Heart left ventricle (tissue), 16 donors: ENCODE measurements around the gene PRMT7. TPM values are rescaled to one million over a fixed set of nuclear protein-coding genes. Genes with fewer than 3 reads are reported as not detected.

Experiments
- ATAC-seq, 4 donors: fragments of 200-7000 bp; cut with Tn5 transposase; one replicate each; pipeline ENCODE4 v1.9.1; 2020 to 2022; ENCODE audit warnings: moderate library complexity in 4 of 4, mild to moderate bottlenecking in 3 of 4, moderate number of reproducible peaks in 1 of 4
- DNase-seq, 5 donors: peaks; one replicate each; pipeline ENCODE4 v3.0.0-alpha.2; 2020
- H3K27ac ChIP-seq, 12 donors: fragments of 200-600 bp; sonication (generic) in 4 of 12; one replicate each; pipeline versions ENCODE4 v1.5.0 to v1.8.0; 2016 to 2022; ENCODE audit warnings: mild to moderate bottlenecking in 2 of 12
- H3K27me3 ChIP-seq, 9 donors: fragments of 200-600 bp; sonication (generic) in 2 of 9; one replicate each; pipeline versions ENCODE4 v1.5.1 to v1.8.0; 2016 to 2022; ENCODE audit warnings: mild to moderate bottlenecking in 3 of 9
- H3K36me3 ChIP-seq, 9 donors: fragments of 200-600 bp; sonication (generic) in 2 of 9; one replicate each; pipeline versions ENCODE4 v1.5.0 to v1.8.0; 2018 to 2022; ENCODE audit warnings: mild to moderate bottlenecking in 2 of 9
- H3K4me1 ChIP-seq, 12 donors: fragments of 200-600 bp; sonication (generic) in 4 of 12; one replicate each; pipeline versions ENCODE4 v1.5.0 to v1.8.0; 2016 to 2022; ENCODE audit warnings: mild to moderate bottlenecking in 3 of 12
- H3K4me3 ChIP-seq, 12 donors: fragments of 200-600 bp; sonication (generic) in 4 of 12; one replicate each; pipeline versions ENCODE4 v1.5.0 to v1.8.0; 2017 to 2022; ENCODE audit warnings: mild to moderate bottlenecking in 9 of 12, moderate library complexity in 4 of 12
- H3K9me3 ChIP-seq, 12 donors: fragments of 200-600 bp; sonication (generic) in 4 of 12; one replicate each; pipeline versions ENCODE4 v1.5.0 to v1.8.0; 2016 to 2022; ENCODE audit warnings: mild to moderate bottlenecking in 1 of 12
- CTCF ChIP-seq, 12 donors: fragments of 200-600 bp; sonication (generic) in 4 of 12; IDR thresholded peaks; one replicate each; pipeline versions ENCODE4 v1.5.0 to v1.8.0; 2018 to 2022; ENCODE audit warnings: antibody characterized with exemption in 12 of 12, mild to moderate bottlenecking in 5 of 12
- POLR2A ChIP-seq, 2 donors: fragments of 450-650 bp; IDR thresholded peaks; one replicate each; pipeline ENCODE4 v1.6.1; 2017; ENCODE audit warnings: antibody characterized with exemption in 2 of 2, mild to moderate bottlenecking in 2 of 2, moderate library complexity in 2 of 2
- whole genome bisulfite sequencing, 4 donors: extraction: QIAGEN DNeasy Blood & Tissue Kit in 2 of 4; methylation state at CpG; one replicate each; pipeline versions ENCODE4 v1.1.5 to v1.1.7; 2013 to 2018; 5-methylcytosine and 5-hydroxymethylcytosine counted together
- intact Hi-C, 10 donors: fragments of 100-400 bp; cut with DNase I; formaldehyde crosslinking; loops; one replicate each; pipeline versions ENCODE4 v1.11.1 to v1.14.2; 2022
- polyA plus RNA-seq, 2 donors: library from polyadenylated mRNA; stranded (reverse); fragments of 200-250 nt; gene quantifications; one replicate each; pipeline ENCODE4 v1.2.3, GENCODE V29; 2013
- total RNA-seq, 9 donors: library from RNA; depleted of rRNA in 2 of 9; stranded (reverse); fragments of >200 nt in 2 of 9; fragmentation: NEBNext Ultra II Directional in 3 of 9; extraction: Animal tissue kit (Norgen Biotek cat#: 25700) in 3 of 9; gene quantifications; one replicate each; pipeline versions ENCODE4 v1.1.0 to v1.2.4, GENCODE V29; 2016 to 2023
- donor health status: ischemic (EF 13 %, LVEDD 7.1; RV severe dilation, severe dysfunction).
- donor health status: healthy with polysubstance abuse.
- donor health status: DM: no; HTN: yes; CAD: no.
- donor health status: DM: no; HTN: no; CAD: no.
- donor health status: ischemic (EF 25% LVEDD 6.9; RV normal size, moderate dysfunction).
- donor health status: ischemic (EF 25% LVEDD 5.7; RV mildly dilated, moderate dysfunction).
- donor health status: healthy.
- donor health status: DM: yes; HTN: yes; CAD: no.
- donor health status: ischemic (EF 35%, LVEDD 5.7; RV mildly dilated, moderate dysfunction).
- donor health status: nonischemic (EF 11% LVEDD 7.7; RV severe dilation, severe dysfunction).
- donor health status: DM: yes; HTN: yes; CAD: no.
- donor health status: PGD.
- donor health status: ischemic (EF 29% LVEDD 5.4; RV normal size, mild dysfunction).
- donor health status: nonischemic (EF 23%, LVEDD 6.1; RV moderate dilation, normal function).

PRMT7 gene
- total and polyA plus RNA-seq, 11 donors = 21.0 to 37.4 (median 30.7) TPM

GRCh38 chr16:68284847-68285246, 26.0 kb upstream of the PRMT7 start:
- H3K36me3 ChIP-seq = peaks cover 0 to 50% (median 28%) of the 10 kb centered on the region in 9 donors
- intact Hi-C loops = loop anchor here in 2 of 10 donors (1.0 to 2.0 kb wide), 2 partner anchors 20 to 21 kb away; partner anchors contain the start of gene SLC7A6 (in 2 of the 2)
- DNase-seq = no peak
- peak overlapping the region; percentile 72 to 95 (median 84) for H3K27ac ChIP-seq
- no peak for ATAC-seq
- TF ChIP-seq POLR2A (IDR thresholded peaks at IDR 0.05) (no peak), CTCF (IDR thresholded peaks at IDR 0.05) (no peak)
- H3K27me3 ChIP-seq = no peaks in the 10 kb centered on the region
- no peaks in the 10 kb centered on the region for H3K9me3 ChIP-seq
- H3K4me1 ChIP-seq = peaks cover 26 to 100% (median 78%) of the 10 kb centered on the region in 12 donors
- peak overlapping the region in 1 of 12 donors; percentile 25 for H3K4me3 ChIP-seq
- WGBS, 4 donors = 44 to 56% (median 50%) methylated on average over 5 of the region's 5 CpGs

GRCh38 chr16:68285683-68286082, 25.1 kb upstream of the PRMT7 start:
- WGBS, 4 donors = 89 to 97% (median 91%) methylated on average over 3 of the region's 3 CpGs
- DNase-seq = no peak
- H3K27me3 ChIP-seq = no peaks in the 10 kb centered on the region
- no peak for ATAC-seq
- peak overlapping the region in 11 of 12 donors; percentile 72 to 95 (median 85) for H3K27ac ChIP-seq
- TF ChIP-seq POLR2A (IDR thresholded peaks at IDR 0.05) = no peak
- TF ChIP-seq CTCF (IDR thresholded peaks at IDR 0.05) = no peak
- peaks cover 26 to 100% (median 83%) of the 10 kb centered on the region in 12 donors for H3K4me1 ChIP-seq
- no peaks in the 10 kb centered on the region for H3K9me3 ChIP-seq
- H3K4me3 ChIP-seq = peak overlapping the region in 1 of 12 donors; percentile 19
- intact Hi-C loops = loop anchor here in 2 of 10 donors (1.0 to 2.0 kb wide), 2 partner anchors 21 kb away; partner anchors contain the start of gene SLC7A6 (in 2 of the 2)
- H3K36me3 ChIP-seq = peaks cover 0 to 53% (median 31%) of the 10 kb centered on the region in 9 donors

- Histone ChIP-seq H3K9me3 (no peaks in the 10 kb centered on the region), H3K27ac (peak overlapping the region; percentile 1 to 95 (median 84)), H3K27me3 (no peaks in the 10 kb centered on the region), H3K36me3 (peaks cover 0 to 59% (median 37%) of the 10 kb centered on the region in 9 donors), H3K4me1 (peaks cover 26 to 100% (median 83%) of the 10 kb centered on the region in 12 donors), H3K4me3 (peak overlapping the region in 1 of 12 donors; percentile 19)
- 64 to 79% (median 71%) methylated on average over 12 of the region's 12 CpGs for WGBS, 4 donors
- intact Hi-C loops = no loop called here
- TF ChIP-seq POLR2A (IDR thresholded peaks at IDR 0.05) = no peak
- no peak for TF ChIP-seq CTCF (IDR thresholded peaks at IDR 0.05)
- peak in 2 of 4 donors; percentile 4 to 49 for ATAC-seq
- DNase-seq = no peak
Measured at GRCh38 chr16:68286153-68287074, 24.4 kb upstream of the PRMT7 start.
